PC-9 (cell line): ENCODE data around the gene SELPLG. TPM values are rescaled to one million over a fixed set of nuclear protein-coding genes. Genes with fewer than 3 reads are reported as not detected.

Source experiments
- BruUV-seq: library from RNA; stranded (reverse); fragments of 400-500 nt; replicated peaks from 2 replicates; lab custom pipeline; 2021; lab: Mats Ljungman, UMichigan
- CTCF ChIA-PET: fragments of 300-600 bp; sonication (Branson Sonifier 250); formaldehyde crosslinking; loops from one replicate; lab custom pipeline; 2022; ENCODE audit warnings: antibody characterized with exemption; lab: Charles Lee
- POLR2A ChIA-PET: fragments of 300-600 bp; sonication (Branson Sonifier 250); formaldehyde crosslinking; loops from one replicate; lab custom pipeline; 2022; ENCODE audit warnings: antibody characterized with exemption; ENCODE audit not compliant: unreplicated experiment; lab: Charles Lee
- DNase-seq, 2 experiments: peaks; one replicate each; pipeline versions ENCODE4 v3.0.0 to v3.0.0-alpha.2; 2015 to 2022; ENCODE audit warnings: mixed read lengths in 1 of 2
- H2AFZ ChIP-seq: fragments of 200-600 bp; sonication (generic); 2 replicates; pipeline ENCODE4 v1.8.1; 2017; ENCODE audit warnings: antibody characterized with exemption
- H3F3A ChIP-seq: fragments of 200-600 bp; sonication (generic); 2 replicates; pipeline ENCODE4 v1.8.1; 2017; ENCODE audit warnings: antibody characterized with exemption, mild to moderate bottlenecking, low read depth; ENCODE audit not compliant: insufficient read depth
- H3K27ac ChIP-seq: fragments of 200-600 bp; sonication (generic); 2 replicates; pipeline ENCODE4 v1.6.1; 2016; ENCODE audit warnings: mixed run types
- H3K27me3 ChIP-seq: fragments of 200-600 bp; sonication (generic); 2 replicates; pipeline ENCODE4 v1.6.1; 2016; ENCODE audit warnings: low read depth, mixed run types; ENCODE audit not compliant: insufficient read depth
- H3K36me3 ChIP-seq: fragments of 200-600 bp; sonication (generic); 2 replicates; pipeline ENCODE4 v1.6.1; 2016; ENCODE audit warnings: low read depth, mixed run types
- H3K4me1 ChIP-seq: fragments of 200-600 bp; sonication (generic); replicated peaks from 2 replicates; pipeline ENCODE4 v1.6.1; 2016; ENCODE audit warnings: mixed run types; ENCODE audit not compliant: insufficient read depth
- H3K4me2 ChIP-seq: fragments of 200-600 bp; sonication (generic); 2 replicates; pipeline ENCODE4 v1.6.1; 2017; ENCODE audit warnings: mixed run types
- H3K4me3 ChIP-seq: fragments of 200-600 bp; sonication (generic); 2 replicates; pipeline ENCODE4 v1.6.1; 2016; ENCODE audit warnings: mixed run types
- H3K79me2 ChIP-seq: fragments of 200-600 bp; sonication (generic); 2 replicates; pipeline ENCODE4 v1.6.1; 2017; ENCODE audit warnings: low read depth, mixed run types
- H3K9me2 ChIP-seq: fragments of 200-600 bp; sonication (generic); 2 replicates; pipeline ENCODE4 v1.8.1; 2017; ENCODE audit warnings: mild to moderate bottlenecking; ENCODE audit not compliant: insufficient read depth
- H3K9me3 ChIP-seq: fragments of 200-600 bp; sonication (generic); 2 replicates; pipeline ENCODE4 v1.8.1; 2016; ENCODE audit warnings: low read depth; ENCODE audit not compliant: insufficient read depth
- H4K20me1 ChIP-seq: fragments of 200-600 bp; sonication (generic); 2 replicates; pipeline ENCODE4 v1.8.1; 2017; ENCODE audit not compliant: insufficient read depth
- EZH2 ChIP-seq: fragments of 200-600 bp; sonication (generic); IDR thresholded peaks from 2 replicates; pipeline ENCODE4 v1.8.0; 2017; ENCODE audit warnings: antibody characterized with exemption, low read depth
- intact Hi-C: fragments of 100-400 bp; cut with micrococcal nuclease; formaldehyde crosslinking; loops from one replicate; pipeline ENCODE4 v1.10.0; 2022; ENCODE audit not compliant: unreplicated experiment
- total RNA-seq: library from RNA; stranded (reverse); gene quantifications from 2 replicates; pipeline ENCODE4 v1.2.3, GENCODE V29; 2021
- TF ChIP-seq, protein P1 (sequence below): fragments of 200-600 bp; sonication (generic); conservative IDR thresholded peaks from 2 replicates; pipeline ENCODE4 v1.6.1; 2017; ENCODE audit warnings: mixed run types, antibody characterized with exemption, mild to moderate bottlenecking, moderate library complexity

Gene SELPLG
- total RNA-seq, 1 experiment from 2014 or later, result 0.96 TPM

- Histone ChIP-seq H2AFZ (no peak overlapping the region), H3F3A (no peaks in the 10 kb centered on the region)
Observed at GRCh38 chr12:108578264-108578663, 55.4 kb downstream of the SELPLG start.

GRCh38 chr12:108577458-108577857, 56.2 kb downstream of the SELPLG start:
- TF ChIP-seq, protein P1, sequence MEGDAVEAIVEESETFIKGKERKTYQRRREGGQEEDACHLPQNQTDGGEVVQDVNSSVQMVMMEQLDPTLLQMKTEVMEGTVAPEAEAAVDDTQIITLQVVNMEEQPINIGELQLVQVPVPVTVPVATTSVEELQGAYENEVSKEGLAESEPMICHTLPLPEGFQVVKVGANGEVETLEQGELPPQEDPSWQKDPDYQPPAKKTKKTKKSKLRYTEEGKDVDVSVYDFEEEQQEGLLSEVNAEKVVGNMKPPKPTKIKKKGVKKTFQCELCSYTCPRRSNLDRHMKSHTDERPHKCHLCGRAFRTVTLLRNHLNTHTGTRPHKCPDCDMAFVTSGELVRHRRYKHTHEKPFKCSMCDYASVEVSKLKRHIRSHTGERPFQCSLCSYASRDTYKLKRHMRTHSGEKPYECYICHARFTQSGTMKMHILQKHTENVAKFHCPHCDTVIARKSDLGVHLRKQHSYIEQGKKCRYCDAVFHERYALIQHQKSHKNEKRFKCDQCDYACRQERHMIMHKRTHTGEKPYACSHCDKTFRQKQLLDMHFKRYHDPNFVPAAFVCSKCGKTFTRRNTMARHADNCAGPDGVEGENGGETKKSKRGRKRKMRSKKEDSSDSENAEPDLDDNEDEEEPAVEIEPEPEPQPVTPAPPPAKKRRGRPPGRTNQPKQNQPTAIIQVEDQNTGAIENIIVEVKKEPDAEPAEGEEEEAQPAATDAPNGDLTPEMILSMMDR, result no peak
- no peak for TF ChIP-seq EZH2
- Histone ChIP-seq H3F3A (no peaks in the 10 kb centered on the region), H3K4me3 (no peak overlapping the region), H3K4me1 (no peaks in the 10 kb centered on the region), H3K27ac (no peak overlapping the region), H3K79me2 (no peaks in the 10 kb centered on the region), H3K4me2 (no peak overlapping the region), H3K36me3 (no peaks in the 10 kb centered on the region), H2AFZ (no peak overlapping the region), H3K9me2 (no peaks in the 10 kb centered on the region), H3K27me3 (peaks cover 5% of the 10 kb centered on the region; the same call in 1 of the 2 replicates), H4K20me1 (no peaks in the 10 kb centered on the region), H3K9me3 (no peaks in the 10 kb centered on the region)
- CTCF ChIA-PET, result no interaction called here
- POLR2A ChIA-PET, result interaction anchor here (0.7 kb wide), 2 partner anchors 54 to 1562 kb away, joined by 3 to 9 read pairs; no protein-coding TSS in a partner anchor
- DNase-seq, result no peak
- intact Hi-C loops, result no loop called here
- BruUV-seq, result no TSS peak

More at GRCh38 chr12:108578264-108578663, 55.4 kb downstream of the SELPLG start:
- DNase-seq, result no peak
- Histone ChIP-seq H3K9me2 (no peaks in the 10 kb centered on the region), H3K4me2 (no peak overlapping the region), H3K27ac (no peak overlapping the region), H3K36me3 (no peaks in the 10 kb centered on the region), H4K20me1 (no peaks in the 10 kb centered on the region), H3K9me3 (no peaks in the 10 kb centered on the region), H3K4me3 (no peak overlapping the region), H3K79me2 (no peaks in the 10 kb centered on the region), H3K4me1 (no peaks in the 10 kb centered on the region), H3K27me3 (peaks cover 13% of the 10 kb centered on the region; the same call in 1 of the 2 replicates)
- no TSS peak for BruUV-seq
- ChIA-PET CTCF (no interaction called here), POLR2A (interaction anchor here (0.7 kb wide), 1 partner anchor 53 kb away, joined by 9 read pairs; no protein-coding TSS in a partner anchor)
- TF ChIP-seq EZH2, result no peak
- TF ChIP-seq, protein P1, result no peak
- intact Hi-C loops, result no loop called here

GRCh38 chr12:108576660-108577234, 56.9 kb downstream of the SELPLG start:
- Histone ChIP-seq H3K9me2 (no peaks in the 10 kb centered on the region), H3K4me1 (no peaks in the 10 kb centered on the region), H3K4me2 (no peak overlapping the region), H3K27ac (no peak overlapping the region), H2AFZ (no peak overlapping the region), H3K79me2 (no peaks in the 10 kb centered on the region), H3K4me3 (no peak overlapping the region), H4K20me1 (no peaks in the 10 kb centered on the region), H3F3A (no peaks in the 10 kb centered on the region), H3K27me3 (0 out of 2 replicates have a peak, but pooled peaks cover 3% of the 10 kb centered on the region), H3K36me3 (no peaks in the 10 kb centered on the region), H3K9me3 (no peaks in the 10 kb centered on the region)
- DNase-seq, result no peak
- ChIA-PET POLR2A (no interaction called here), CTCF (no interaction called here)
- TF ChIP-seq EZH2, result no peak
- TF ChIP-seq, protein P1, result no peak
- intact Hi-C loops, result no loop called here
- BruUV-seq, result no TSS peak
